Mesothelial cell of epicardium (in vitro differentiated cells): ENCODE measurements around the gene KCNAB1. TPM values are rescaled to one million over a fixed set of nuclear protein-coding genes. Genes with fewer than 3 reads are reported as not detected.

ENCODE experiments used
- DNase-seq, 2 experiments: peaks; one replicate each; pipeline ENCODE4 v3.0.0; 2021; ENCODE audit warnings: low spot score in 2 of 2; ENCODE audit not compliant: unreplicated experiment in 2 of 2
- H3K27ac Mint-ChIP-seq: 2 replicates; pipeline ENCODE4 v1.8.0; 2021; ENCODE audit warnings: mixed read lengths
- H3K27me3 Mint-ChIP-seq: 2 replicates; pipeline ENCODE4 v1.8.0; 2021; ENCODE audit warnings: low read depth, mixed read lengths
- H3K36me3 Mint-ChIP-seq: 2 replicates; pipeline ENCODE4 v1.8.0; 2021; ENCODE audit warnings: mixed read lengths
- H3K4me1 Mint-ChIP-seq: 2 replicates; pipeline ENCODE4 v1.8.0; 2021; ENCODE audit warnings: mixed read lengths
- H3K4me3 Mint-ChIP-seq: 2 replicates; pipeline ENCODE4 v1.8.0; 2021; ENCODE audit warnings: mild to moderate bottlenecking, moderate library complexity, mixed read lengths
- H3K9me3 Mint-ChIP-seq: 2 replicates; pipeline ENCODE4 v1.8.0; 2021; ENCODE audit warnings: mixed read lengths
- CTCF ChIP-seq: fragments of 200-600 bp; sonication (generic); IDR thresholded peaks from one replicate; pipeline ENCODE4 v1.5.0; 2021; ENCODE audit warnings: antibody characterized with exemption; ENCODE audit not compliant: unreplicated experiment
- total RNA-seq: library from RNA; stranded (reverse); gene quantifications from 3 replicates; pipeline ENCODE4 v1.2.1, GENCODE V29; 2021

KCNAB1 gene
- total RNA-seq, 1 donor from 2014 or later, result 3.7 TPM

- DNase-seq, result no peak
- Mint-ChIP-seq H3K27ac (no peak overlapping the region), H3K36me3 (no peaks in the 10 kb centered on the region), H3K4me3 (no peak overlapping the region), H3K9me3 (no peaks in the 10 kb centered on the region), H3K27me3 (no peaks in the 10 kb centered on the region), H3K4me1 (peaks cover 5% of the 10 kb centered on the region)
- no peak for TF ChIP-seq CTCF
Measured at GRCh38 chr3:156445117-156446090, 325.0 kb downstream of the KCNAB1 start.

- TF ChIP-seq CTCF, result peak; percentile 19
- Mint-ChIP-seq H3K36me3 (no peaks in the 10 kb centered on the region), H3K4me3 (no peak overlapping the region), H3K4me1 (no peaks in the 10 kb centered on the region), H3K27ac (no peak overlapping the region), H3K9me3 (no peaks in the 10 kb centered on the region), H3K27me3 (no peaks in the 10 kb centered on the region)
- DNase-seq, result no peak
Measured at GRCh38 chr3:156448300-156448699, 327.9 kb downstream of the KCNAB1 start.

GRCh38 chr3:156449710-156450574, 329.6 kb downstream of the KCNAB1 start:
- Mint-ChIP-seq H3K4me1 (peaks cover 5% of the 10 kb centered on the region), H3K9me3 (no peaks in the 10 kb centered on the region), H3K27me3 (no peaks in the 10 kb centered on the region), H3K36me3 (no peaks in the 10 kb centered on the region), H3K27ac (no peak overlapping the region), H3K4me3 (no peak overlapping the region)
- no peak for DNase-seq
- TF ChIP-seq CTCF, result peak; percentile 18

GRCh38 chr3:156455839-156456238, 335.5 kb downstream of the KCNAB1 start:
- Mint-ChIP-seq H3K4me3 (peak overlapping the region; percentile 8), H3K36me3 (no peaks in the 10 kb centered on the region), H3K27me3 (no peaks in the 10 kb centered on the region), H3K4me1 (peaks cover 55% of the 10 kb centered on the region), H3K27ac (peak overlapping the region; percentile 94), H3K9me3 (no peaks in the 10 kb centered on the region)
- DNase-seq, result no peak
- TF ChIP-seq CTCF, result peak; percentile 28

- peak overlapping the region; percentile 98 for H3K27ac Mint-ChIP-seq
- no peaks in the 10 kb centered on the region for H3K9me3 Mint-ChIP-seq
- peak overlapping the region; percentile 59 for H3K4me3 Mint-ChIP-seq
- TF ChIP-seq CTCF, result no peak
- no peak for DNase-seq
- H3K36me3 Mint-ChIP-seq, result no peaks in the 10 kb centered on the region
- peaks cover 64% of the 10 kb centered on the region for H3K4me1 Mint-ChIP-seq
- H3K27me3 Mint-ChIP-seq, result no peaks in the 10 kb centered on the region
Measured at GRCh38 chr3:156456771-156457224, 336.4 kb downstream of the KCNAB1 start.
